Iris pigment epithelial cell (primary cell): ENCODE data around the gene GMEB2.
A peak's percentile ranks its signal among the peaks of the same experiment; 100 is the strongest.
"Not testable (repeated sequence)": the region's sequence is repeated elsewhere in the genome, so short reads cannot be mapped to it uniquely, and the experiment has no call there.

Source experiments
- DNase-seq: peaks from one replicate; pipeline ENCODE4 v3.0.0-alpha.2; 2011; ENCODE audit warnings: low read depth

Gene GMEB2

GRCh38 chr20:63657260-63657936 lies 30.5 kb upstream of the GMEB2 start:
- no peak for DNase-seq

- DNase-seq, result peak; percentile 14
Observed at GRCh38 chr20:63656451-63656850, 29.6 kb upstream of the GMEB2 start.

- DNase-seq, result no peak
Observed at GRCh38 chr20:63655249-63655648, 28.3 kb upstream of the GMEB2 start.

- no peak for DNase-seq
Observed at GRCh38 chr20:63653974-63654668, 27.2 kb upstream of the GMEB2 start.

GRCh38 chr20:63653041-63653973 lies 26.4 kb upstream of the GMEB2 start, which contains the start of gene STMN3:
STMN3 (minus strand) TSS chr20:63653424; CDS start chr20:63653345, 79 bp downstream.
- peak; percentile 92 for DNase-seq

- no peak for DNase-seq
Observed at GRCh38 chr20:63652192-63652980, 25.5 kb upstream of the GMEB2 start.

GRCh38 chr20:63651942-63652191 lies 25.0 kb upstream of the GMEB2 start:
- DNase-seq, result no peak

- DNase-seq, result not testable (repeated sequence)
Observed at GRCh38 chr20:63650486-63650885, 23.6 kb upstream of the GMEB2 start.

GRCh38 chr20:63648895-63649589 lies 22.1 kb upstream of the GMEB2 start:
- no peak for DNase-seq

- no peak for DNase-seq
Observed at GRCh38 chr20:63648190-63648589, 21.3 kb upstream of the GMEB2 start.

GRCh38 chr20:63645218-63645617 lies 18.3 kb upstream of the GMEB2 start:
- DNase-seq, result no peak

- no peak for DNase-seq
Observed at GRCh38 chr20:63643946-63644345, 17.0 kb upstream of the GMEB2 start.

GRCh38 chr20:63643499-63643898 lies 16.6 kb upstream of the GMEB2 start:
- no peak for DNase-seq

- DNase-seq, result no peak
Observed at GRCh38 chr20:63642527-63643247, 15.8 kb upstream of the GMEB2 start.

GRCh38 chr20:63641792-63642523 lies 15.1 kb upstream of the GMEB2 start:
- peak; percentile 72 for DNase-seq

GRCh38 chr20:63641146-63641791 lies 14.4 kb upstream of the GMEB2 start:
- DNase-seq, result peak; percentile 18

- DNase-seq, result not testable (repeated sequence)
Observed at GRCh38 chr20:63640686-63641085, 13.8 kb upstream of the GMEB2 start.

- DNase-seq, result no peak
Observed at GRCh38 chr20:63640086-63640485, 13.2 kb upstream of the GMEB2 start.
